HepG2 (cell line): Measurements from ENCODE around the gene GSK3A. TPM values are rescaled to one million over a fixed set of nuclear protein-coding genes. Genes with fewer than 3 reads are reported as not detected.

ENCODE experiments used
- ATF7 ChIP-seq, 2 experiments: fragments of 450-650 bp in 1 of 2; sonication (generic) in 1 of 2; formaldehyde crosslinking in 1 of 2; IDR thresholded peaks; 2 replicates each; pipeline versions ENCODE4 v1.4.0 to v1.6.1; 2016 to 2020; ENCODE audit warnings: antibody characterized with exemption in 1 of 2, mild to moderate bottlenecking in 1 of 2, missing genetic modification reagents in 1 of 2
- BRCA1 ChIP-seq: sonication (generic); formaldehyde crosslinking; IDR thresholded peaks from 2 replicates; pipeline ENCODE4 v1.4.0; 2020; ENCODE audit warnings: missing genetic modification reagents
- GZF1 ChIP-seq: sonication (generic); formaldehyde crosslinking; IDR thresholded peaks from 2 replicates; pipeline ENCODE4 v1.5.1; 2020; ENCODE audit warnings: mild to moderate bottlenecking, missing genetic modification reagents
- HDAC1 ChIP-seq: sonication (generic); formaldehyde crosslinking; IDR thresholded peaks from 2 replicates; pipeline ENCODE4 v1.5.1; 2020; ENCODE audit warnings: mild to moderate bottlenecking, missing genetic modification reagents
- HNF4A ChIP-seq: sonication (generic); formaldehyde crosslinking; IDR thresholded peaks from 2 replicates; pipeline ENCODE4 v1.4.0; 2020; ENCODE audit warnings: missing genetic modification reagents
- MXI1 ChIP-seq: IDR thresholded peaks from 3 replicates; pipeline ENCODE4 v1.6.1; 2012; ENCODE audit warnings: low read depth, low read length, inconsistent platforms, borderline replicate concordance
- POLR2AphosphoS5 ChIP-seq: IDR thresholded peaks from 2 replicates; pipeline ENCODE4 v1.6.1; 2012; ENCODE audit warnings: low read depth, low read length
- PRPF4 ChIP-seq: fragments of 200-400 bp; formaldehyde crosslinking; IDR thresholded peaks from 2 replicates; pipeline ENCODE4 v1.6.1; 2016; ENCODE audit warnings: low read length, low read depth; ENCODE audit not compliant: poor library complexity, severe bottlenecking
- SIN3A ChIP-seq: IDR thresholded peaks from 2 replicates; pipeline ENCODE4 v1.6.1; 2011; ENCODE audit warnings: low read depth, mild to moderate bottlenecking, control low read depth, low read length, borderline replicate concordance
- SRSF9 ChIP-seq: fragments of 200-400 bp; formaldehyde crosslinking; IDR thresholded peaks from 2 replicates; pipeline ENCODE4 v1.6.1; 2018; ENCODE audit warnings: borderline replicate concordance, mild to moderate bottlenecking, low read depth, low read length; ENCODE audit not compliant: insufficient read depth, poor library complexity, severe bottlenecking
- ZBTB38 ChIP-seq: sonication (generic); formaldehyde crosslinking; IDR thresholded peaks from 2 replicates; pipeline ENCODE4 v1.5.1; 2020; ENCODE audit warnings: mild to moderate bottlenecking, missing genetic modification reagents
- ZFP90 ChIP-seq: sonication (generic); formaldehyde crosslinking; IDR thresholded peaks from 2 replicates; pipeline ENCODE4 v1.8.0; 2022; ENCODE audit warnings: missing genetic modification reagents, mild to moderate bottlenecking, inconsistent platforms, borderline replicate concordance
- ZMYM2 ChIP-seq: sonication (generic); formaldehyde crosslinking; IDR thresholded peaks from 2 replicates; pipeline ENCODE4 v1.8.0; 2022; ENCODE audit warnings: mild to moderate bottlenecking, missing genetic modification reagents
- ZNF138 ChIP-seq: sonication (generic); formaldehyde crosslinking; IDR thresholded peaks from 2 replicates; pipeline ENCODE4 v1.5.0; 2020; ENCODE audit warnings: mild to moderate bottlenecking, low read depth, missing genetic modification reagents
- ZNF232 ChIP-seq: sonication (generic); formaldehyde crosslinking; IDR thresholded peaks from 2 replicates; pipeline ENCODE4 v1.4.0; 2020; ENCODE audit warnings: missing genetic modification reagents, borderline replicate concordance
- ZNF235 ChIP-seq: sonication (generic); formaldehyde crosslinking; IDR thresholded peaks from 2 replicates; pipeline ENCODE4 v1.8.1; 2023; ENCODE audit warnings: mild to moderate bottlenecking, missing genetic modification reagents, borderline replicate concordance
- ZNF24 ChIP-seq: fragments of 450-650 bp; IDR thresholded peaks from 2 replicates; pipeline ENCODE4 v1.6.1; 2017; ENCODE audit warnings: antibody characterized with exemption, mild to moderate bottlenecking
- ZNF263 ChIP-seq: sonication (generic); formaldehyde crosslinking; IDR thresholded peaks from 2 replicates; pipeline ENCODE4 v1.4.0; 2020; ENCODE audit warnings: missing genetic modification reagents
- polyA plus RNA-seq, 8 experiments: library from polyadenylated mRNA; depleted of rRNA in 3 of 8; stranded (reverse) in 7 of 8; unstranded in 1 of 8; fragments of >200 nt; fragmentation: Illumina TruSeq in 4 of 8; extraction: Trizol in 4 of 8; gene quantifications; 2 replicates each; pipeline versions ENCODE4 v1.2.1 to v1.2.3, GENCODE V29; 2011 to 2016; ENCODE audit warnings: low read depth in 4 of 8, missing spikeins in 1 of 8, mixed read lengths in 1 of 8; ENCODE audit not compliant: insufficient read depth in 1 of 8
- total RNA-seq, 5 experiments: library from RNA; depleted of rRNA; stranded (reverse); fragments of >200 nt; fragmentation: Illumina TruSeq; extraction: Trizol; gene quantifications; 2 replicates each; pipeline ENCODE4 v1.2.3, GENCODE V29; 2016; ENCODE audit warnings: low read depth in 1 of 5
- TF ChIP-seq, protein P1 (sequence below): sonication (generic); formaldehyde crosslinking; IDR thresholded peaks from 2 replicates; pipeline ENCODE4 v1.4.0; 2020; ENCODE audit warnings: mild to moderate bottlenecking, missing genetic modification reagents
- TF ChIP-seq, protein P2 (sequence below): sonication (generic); formaldehyde crosslinking; IDR thresholded peaks from 2 replicates; pipeline ENCODE4 v1.5.0; 2020; ENCODE audit warnings: missing genetic modification reagents
- TF ChIP-seq, protein P3 (sequence below): sonication (generic); formaldehyde crosslinking; IDR thresholded peaks from 2 replicates; pipeline ENCODE4 v1.5.1; 2020; ENCODE audit warnings: mild to moderate bottlenecking, missing genetic modification reagents, moderate library complexity
- TF ChIP-seq, protein P4 (sequence below): sonication (generic); formaldehyde crosslinking; IDR thresholded peaks from 2 replicates; pipeline ENCODE4 v1.8.0; 2022; ENCODE audit warnings: low read depth, missing genetic modification reagents

Gene GSK3A
- total and polyA plus RNA-seq, 2 of the 13 experiments (the other 11 are each of a cell fraction or from before 2014, with no cell fraction given): 16.9 to 52.5 TPM

DNA sequence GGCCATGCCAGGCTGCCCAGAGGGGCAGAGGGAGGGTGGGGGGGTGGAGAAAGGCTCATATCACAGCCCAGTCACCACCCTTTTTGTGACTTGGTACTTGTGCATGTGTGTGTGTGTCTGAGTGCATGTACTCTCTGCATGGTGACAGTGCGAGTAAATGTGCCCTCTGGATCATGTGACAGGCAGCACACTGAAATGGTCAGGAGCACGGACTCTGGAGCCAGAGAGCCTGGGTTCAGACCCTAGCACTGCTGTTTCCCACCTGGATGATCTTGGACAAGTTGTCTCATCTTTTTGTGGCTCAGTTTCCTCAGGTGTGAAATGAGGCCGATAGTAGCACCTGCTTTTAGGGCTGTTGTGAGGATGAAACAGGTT is 28.6 kb upstream of the GSK3A start (continued):
- TF ChIP-seq, protein P1, sequence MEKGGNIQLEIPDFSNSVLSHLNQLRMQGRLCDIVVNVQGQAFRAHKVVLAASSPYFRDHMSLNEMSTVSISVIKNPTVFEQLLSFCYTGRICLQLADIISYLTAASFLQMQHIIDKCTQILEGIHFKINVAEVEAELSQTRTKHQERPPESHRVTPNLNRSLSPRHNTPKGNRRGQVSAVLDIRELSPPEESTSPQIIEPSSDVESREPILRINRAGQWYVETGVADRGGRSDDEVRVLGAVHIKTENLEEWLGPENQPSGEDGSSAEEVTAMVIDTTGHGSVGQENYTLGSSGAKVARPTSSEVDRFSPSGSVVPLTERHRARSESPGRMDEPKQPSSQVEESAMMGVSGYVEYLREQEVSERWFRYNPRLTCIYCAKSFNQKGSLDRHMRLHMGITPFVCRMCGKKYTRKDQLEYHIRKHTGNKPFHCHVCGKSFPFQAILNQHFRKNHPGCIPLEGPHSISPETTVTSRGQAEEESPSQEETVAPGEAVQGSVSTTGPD (CRISPR knock-in tag): no peak
- TF ChIP-seq ZNF263: peak; percentile 85
- TF ChIP-seq ZMYM2 (CRISPR knock-in tag): no peak
- 0 out of 2 replicates have a peak, but pooled peaks have one; percentile 28 for TF ChIP-seq POLR2AphosphoS5
- no peak for TF ChIP-seq BRCA1 (CRISPR knock-in tag)
- TF ChIP-seq GZF1 (CRISPR knock-in tag): no peak
- TF ChIP-seq ZNF24: no peak
- 0 out of 2 replicates have a peak, but pooled peaks have one; percentile 30 for TF ChIP-seq HDAC1
- peak; percentile 40; the same call in 1 of the 2 replicates for TF ChIP-seq HNF4A (CRISPR knock-in tag)
- TF ChIP-seq MXI1: peak; percentile 48; the same call in 1 of the 3 replicates
- TF ChIP-seq SIN3A: no peak
- 0 out of 2 replicates have a peak, but pooled peaks have one; percentile 19 for TF ChIP-seq ZBTB38 (CRISPR knock-in tag)
- no peak for TF ChIP-seq ATF7 (IDR thresholded peaks at IDR 0.05)
- no peak for TF ChIP-seq ATF7 (CRISPR knock-in tag; IDR thresholded peaks at IDR 0.05)
- TF ChIP-seq, protein P2, sequence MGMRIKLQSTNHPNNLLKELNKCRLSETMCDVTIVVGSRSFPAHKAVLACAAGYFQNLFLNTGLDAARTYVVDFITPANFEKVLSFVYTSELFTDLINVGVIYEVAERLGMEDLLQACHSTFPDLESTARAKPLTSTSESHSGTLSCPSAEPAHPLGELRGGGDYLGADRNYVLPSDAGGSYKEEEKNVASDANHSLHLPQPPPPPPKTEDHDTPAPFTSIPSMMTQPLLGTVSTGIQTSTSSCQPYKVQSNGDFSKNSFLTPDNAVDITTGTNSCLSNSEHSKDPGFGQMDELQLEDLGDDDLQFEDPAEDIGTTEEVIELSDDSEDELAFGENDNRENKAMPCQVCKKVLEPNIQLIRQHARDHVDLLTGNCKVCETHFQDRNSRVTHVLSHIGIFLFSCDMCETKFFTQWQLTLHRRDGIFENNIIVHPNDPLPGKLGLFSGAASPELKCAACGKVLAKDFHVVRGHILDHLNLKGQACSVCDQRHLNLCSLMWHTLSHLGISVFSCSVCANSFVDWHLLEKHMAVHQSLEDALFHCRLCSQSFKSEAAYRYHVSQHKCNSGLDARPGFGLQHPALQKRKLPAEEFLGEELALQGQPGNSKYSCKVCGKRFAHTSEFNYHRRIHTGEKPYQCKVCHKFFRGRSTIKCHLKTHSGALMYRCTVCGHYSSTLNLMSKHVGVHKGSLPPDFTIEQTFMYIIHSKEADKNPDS (CRISPR knock-in tag): no peak
- TF ChIP-seq, protein P3, sequence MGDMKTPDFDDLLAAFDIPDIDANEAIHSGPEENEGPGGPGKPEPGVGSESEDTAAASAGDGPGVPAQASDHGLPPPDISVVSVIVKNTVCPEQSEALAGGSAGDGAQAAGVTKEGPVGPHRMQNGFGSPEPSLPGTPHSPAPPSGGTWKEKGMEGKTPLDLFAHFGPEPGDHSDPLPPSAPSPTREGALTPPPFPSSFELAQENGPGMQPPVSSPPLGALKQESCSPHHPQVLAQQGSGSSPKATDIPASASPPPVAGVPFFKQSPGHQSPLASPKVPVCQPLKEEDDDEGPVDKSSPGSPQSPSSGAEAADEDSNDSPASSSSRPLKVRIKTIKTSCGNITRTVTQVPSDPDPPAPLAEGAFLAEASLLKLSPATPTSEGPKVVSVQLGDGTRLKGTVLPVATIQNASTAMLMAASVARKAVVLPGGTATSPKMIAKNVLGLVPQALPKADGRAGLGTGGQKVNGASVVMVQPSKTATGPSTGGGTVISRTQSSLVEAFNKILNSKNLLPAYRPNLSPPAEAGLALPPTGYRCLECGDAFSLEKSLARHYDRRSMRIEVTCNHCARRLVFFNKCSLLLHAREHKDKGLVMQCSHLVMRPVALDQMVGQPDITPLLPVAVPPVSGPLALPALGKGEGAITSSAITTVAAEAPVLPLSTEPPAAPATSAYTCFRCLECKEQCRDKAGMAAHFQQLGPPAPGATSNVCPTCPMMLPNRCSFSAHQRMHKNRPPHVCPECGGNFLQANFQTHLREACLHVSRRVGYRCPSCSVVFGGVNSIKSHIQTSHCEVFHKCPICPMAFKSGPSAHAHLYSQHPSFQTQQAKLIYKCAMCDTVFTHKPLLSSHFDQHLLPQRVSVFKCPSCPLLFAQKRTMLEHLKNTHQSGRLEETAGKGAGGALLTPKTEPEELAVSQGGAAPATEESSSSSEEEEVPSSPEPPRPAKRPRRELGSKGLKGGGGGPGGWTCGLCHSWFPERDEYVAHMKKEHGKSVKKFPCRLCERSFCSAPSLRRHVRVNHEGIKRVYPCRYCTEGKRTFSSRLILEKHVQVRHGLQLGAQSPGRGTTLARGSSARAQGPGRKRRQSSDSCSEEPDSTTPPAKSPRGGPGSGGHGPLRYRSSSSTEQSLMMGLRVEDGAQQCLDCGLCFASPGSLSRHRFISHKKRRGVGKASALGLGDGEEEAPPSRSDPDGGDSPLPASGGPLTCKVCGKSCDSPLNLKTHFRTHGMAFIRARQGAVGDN: peak; percentile 16; the same call in 1 of the 2 replicates
- no peak for TF ChIP-seq PRPF4
- TF ChIP-seq ZNF232 (CRISPR knock-in tag): no peak
- no peak for TF ChIP-seq SRSF9
- TF ChIP-seq ZNF138: no peak
- TF ChIP-seq, protein P4, sequence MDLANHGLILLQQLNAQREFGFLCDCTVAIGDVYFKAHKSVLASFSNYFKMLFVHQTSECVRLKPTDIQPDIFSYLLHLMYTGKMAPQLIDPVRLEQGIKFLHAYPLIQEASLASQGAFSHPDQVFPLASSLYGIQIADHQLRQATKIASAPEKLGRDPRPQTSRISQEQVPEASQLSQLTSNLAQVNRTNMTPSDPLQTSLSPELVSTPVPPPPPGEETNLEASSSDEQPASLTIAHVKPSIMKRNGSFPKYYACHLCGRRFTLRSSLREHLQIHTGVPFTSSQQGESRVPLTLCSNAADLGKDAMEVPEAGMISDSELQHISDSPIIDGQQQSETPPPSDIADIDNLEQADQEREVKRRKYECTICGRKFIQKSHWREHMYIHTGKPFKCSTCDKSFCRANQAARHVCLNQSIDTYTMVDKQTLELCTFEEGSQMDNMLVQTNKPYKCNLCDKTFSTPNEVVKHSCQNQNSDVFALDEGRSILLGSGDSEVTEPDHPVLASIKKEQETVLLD (CRISPR knock-in tag): no peak
- 0 out of 2 replicates have a peak, but pooled peaks have one; percentile 39 for TF ChIP-seq ZNF235 (CRISPR knock-in tag)
- no peak for TF ChIP-seq ZFP90
